GM12878 (cell line): ENCODE data around the gene ZNF264.

Experiments used
- SUPT20H ChIP-seq: IDR thresholded peaks from 2 replicates; pipeline ENCODE4 v1.6.1; 2011; ENCODE audit warnings: low read depth, mild to moderate bottlenecking, low read length, moderate library complexity, borderline replicate concordance; ENCODE audit not compliant: control insufficient read depth
- TCF7 ChIP-seq: IDR thresholded peaks from 2 replicates; pipeline ENCODE4 v1.6.1; 2014; ENCODE audit warnings: antibody characterized with exemption, borderline replicate concordance

- TF ChIP-seq SUPT20H: no peak
- TF ChIP-seq TCF7: no peak
These were observed 19.7 kb upstream of the ZNF264 start for GRCh38 chr19:57171551-57172081.
